PC-3 (cell line): ENCODE data around the gene PDP2.

Source experiments
- EZH2 ChIP-seq: fragments of 300-600 bp; sonication (generic); IDR thresholded peaks from one replicate; pipeline ENCODE4 v1.6.1; 2017; ENCODE audit warnings: antibody characterized with exemption, mild to moderate bottlenecking, low read length; ENCODE audit not compliant: unreplicated experiment
- TF ChIP-seq, protein P1 (sequence below): fragments of 300-600 bp; sonication (generic); conservative IDR thresholded peaks from 2 replicates; pipeline ENCODE4 v1.5.1; 2017; ENCODE audit warnings: antibody characterized with exemption, low read depth, mild to moderate bottlenecking, low read length

DNA sequence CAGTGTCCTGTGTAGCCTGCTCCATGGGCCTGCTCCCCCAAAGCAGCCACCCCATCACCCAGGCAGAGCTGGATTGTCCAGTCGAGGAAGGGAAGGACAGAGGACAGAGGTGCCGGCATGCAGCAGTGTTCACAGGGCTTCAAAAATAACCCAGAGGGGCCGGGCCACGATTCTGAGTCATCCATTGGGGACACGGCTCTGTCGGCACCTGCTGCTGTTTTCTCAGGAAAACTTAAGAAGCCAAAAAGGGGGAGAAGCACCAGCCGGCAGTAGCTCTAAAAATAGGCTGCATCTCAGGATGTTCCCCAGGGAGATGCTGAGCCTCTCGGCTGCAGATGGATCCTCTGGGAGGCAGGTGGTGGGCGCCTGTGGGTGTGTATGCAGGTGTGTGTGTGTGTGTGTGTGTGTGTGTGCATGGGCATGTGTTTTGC lies 34.5 kb upstream of the PDP2 start:
- TF ChIP-seq, protein P1, sequence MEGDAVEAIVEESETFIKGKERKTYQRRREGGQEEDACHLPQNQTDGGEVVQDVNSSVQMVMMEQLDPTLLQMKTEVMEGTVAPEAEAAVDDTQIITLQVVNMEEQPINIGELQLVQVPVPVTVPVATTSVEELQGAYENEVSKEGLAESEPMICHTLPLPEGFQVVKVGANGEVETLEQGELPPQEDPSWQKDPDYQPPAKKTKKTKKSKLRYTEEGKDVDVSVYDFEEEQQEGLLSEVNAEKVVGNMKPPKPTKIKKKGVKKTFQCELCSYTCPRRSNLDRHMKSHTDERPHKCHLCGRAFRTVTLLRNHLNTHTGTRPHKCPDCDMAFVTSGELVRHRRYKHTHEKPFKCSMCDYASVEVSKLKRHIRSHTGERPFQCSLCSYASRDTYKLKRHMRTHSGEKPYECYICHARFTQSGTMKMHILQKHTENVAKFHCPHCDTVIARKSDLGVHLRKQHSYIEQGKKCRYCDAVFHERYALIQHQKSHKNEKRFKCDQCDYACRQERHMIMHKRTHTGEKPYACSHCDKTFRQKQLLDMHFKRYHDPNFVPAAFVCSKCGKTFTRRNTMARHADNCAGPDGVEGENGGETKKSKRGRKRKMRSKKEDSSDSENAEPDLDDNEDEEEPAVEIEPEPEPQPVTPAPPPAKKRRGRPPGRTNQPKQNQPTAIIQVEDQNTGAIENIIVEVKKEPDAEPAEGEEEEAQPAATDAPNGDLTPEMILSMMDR: no peak
- no peak for TF ChIP-seq EZH2
